ENCODE measurements around the gene CXCR3.

CXCR3 gene

DNA sequence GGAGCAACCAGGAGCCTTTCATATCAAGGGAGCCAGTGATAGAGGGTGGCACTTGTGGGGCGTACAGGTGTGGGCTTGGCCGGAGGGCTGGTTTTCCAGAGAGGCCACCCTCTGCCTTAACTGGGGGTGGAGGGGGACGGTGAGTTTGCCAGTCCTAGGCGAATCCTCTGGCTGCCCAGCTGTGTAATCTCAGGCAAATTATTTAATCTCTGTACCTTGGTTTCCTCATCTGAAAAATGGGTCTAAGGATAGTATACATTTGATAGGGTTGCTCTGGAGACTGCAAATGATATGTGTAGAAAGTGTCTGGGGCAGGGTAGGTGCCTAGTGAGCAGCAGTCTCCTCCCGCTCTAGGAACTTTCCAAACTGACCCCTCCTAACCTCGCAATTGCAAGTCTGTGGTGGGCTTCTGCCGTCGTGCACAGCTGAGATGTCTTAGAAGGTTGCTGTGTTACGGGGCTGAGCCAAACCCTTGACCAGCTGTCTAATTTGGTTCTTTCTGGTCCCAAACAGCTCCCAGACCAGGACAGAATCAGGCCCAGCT, 3.8 kb upstream of the CXCR3 start:
- no peak for TF ChIP-seq GATA3 (IDR thresholded peaks at IDR 0.05; ENCODE audit: low read depth, low read length)
- TF ChIP-seq GATA2 (IDR thresholded peaks at IDR 0.05; ENCODE audit: low read depth, low read length), result no peak

GRCh38 chrX:71621603-71622002, 3.3 kb upstream of the CXCR3 start:
- no peak for TF ChIP-seq GATA2 (IDR thresholded peaks at IDR 0.05; ENCODE audit: low read depth, low read length)
- TF ChIP-seq GATA3 (IDR thresholded peaks at IDR 0.05; ENCODE audit: low read depth, low read length), result no peak

- no peak for TF ChIP-seq GATA3 (IDR thresholded peaks at IDR 0.05; ENCODE audit: low read depth, low read length)
- no peak for TF ChIP-seq GATA2 (IDR thresholded peaks at IDR 0.05; ENCODE audit: low read depth, low read length)
These were observed 1.7 kb upstream of the CXCR3 start for GRCh38 chrX:71619986-71620385.

- no peak for TF ChIP-seq GATA3 (IDR thresholded peaks at IDR 0.05; ENCODE audit: low read depth, low read length)
- TF ChIP-seq GATA2 (IDR thresholded peaks at IDR 0.05; ENCODE audit: low read depth, low read length), result no peak
These were observed 882 bp upstream of the CXCR3 start for GRCh38 chrX:71619193-71619592.

DNA sequence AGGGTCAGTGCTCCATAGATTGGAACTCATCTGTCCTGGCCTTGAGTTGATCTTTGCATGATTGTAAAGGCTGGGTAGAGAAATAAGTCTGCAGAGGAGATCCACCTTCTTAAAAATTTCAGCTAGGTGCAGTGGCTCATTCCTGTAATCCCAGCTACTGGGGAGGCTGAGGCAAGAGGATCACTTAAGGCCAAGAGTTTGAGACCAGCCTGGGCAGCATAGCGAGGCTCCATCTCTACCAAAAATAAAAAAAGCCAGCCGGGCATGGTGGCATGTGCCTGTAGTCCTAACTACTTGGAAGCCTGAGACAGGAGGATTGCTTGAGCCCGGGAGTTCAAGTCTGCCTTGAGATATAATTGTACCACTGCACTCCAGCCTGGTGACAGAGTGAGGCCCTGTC, 476 bp upstream of the CXCR3 start:
- TF ChIP-seq GATA2 (IDR thresholded peaks at IDR 0.05; ENCODE audit: low read depth, low read length) (no peak), GATA3 (IDR thresholded peaks at IDR 0.05; ENCODE audit: low read depth, low read length) (no peak)

- TF ChIP-seq GATA2 (IDR thresholded peaks at IDR 0.05; ENCODE audit: low read depth, low read length) (no peak), GATA3 (IDR thresholded peaks at IDR 0.05; ENCODE audit: low read depth, low read length) (no peak)
These were observed 569 bp downstream of the CXCR3 start for GRCh38 chrX:71617742-71618141.

DNA sequence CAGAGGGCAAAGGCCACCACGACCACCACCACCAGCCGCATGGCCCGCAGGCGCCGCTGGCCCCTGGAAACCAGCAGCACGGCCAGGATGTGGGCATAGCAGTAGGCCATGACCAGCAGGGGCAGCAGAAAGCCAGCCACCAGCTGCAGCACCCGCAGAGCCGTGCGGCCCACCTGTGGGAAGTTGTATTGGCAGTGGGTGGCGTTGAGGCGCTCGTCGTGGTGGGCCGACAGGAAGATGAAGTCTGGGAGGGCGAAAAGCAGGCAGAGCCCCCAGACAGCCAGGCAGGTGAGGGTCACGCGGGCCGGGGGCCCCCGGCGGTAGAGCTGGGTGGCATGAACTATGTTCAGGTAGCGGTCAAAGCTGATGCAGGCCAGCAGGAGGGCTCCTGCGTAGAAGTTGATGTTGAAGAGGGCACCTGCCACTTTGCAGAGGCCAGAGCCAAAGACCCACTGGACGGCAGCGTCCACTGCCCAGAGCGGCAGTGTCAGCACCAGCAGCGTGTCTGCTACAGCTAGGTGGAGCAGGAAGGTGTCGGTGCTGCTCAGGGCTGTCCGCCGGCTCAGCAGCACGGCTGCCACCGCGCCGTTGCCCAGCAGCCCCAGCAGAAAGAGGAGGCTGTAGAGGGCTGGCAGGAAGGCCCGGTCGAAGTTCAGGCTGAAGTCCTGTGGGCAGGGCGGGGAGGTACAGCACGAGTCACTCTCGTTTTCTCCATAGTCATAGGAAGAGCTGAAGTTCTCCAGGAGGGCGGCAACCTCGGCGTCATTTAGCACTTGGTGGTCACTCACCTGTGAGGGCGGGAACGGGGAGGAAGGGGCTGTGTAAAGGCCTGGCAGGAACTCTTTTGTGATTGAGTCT, 1.4 kb downstream of the CXCR3 start:
- TF ChIP-seq GATA2 (IDR thresholded peaks at IDR 0.05; ENCODE audit: low read depth, low read length) (no peak), GATA3 (IDR thresholded peaks at IDR 0.05; ENCODE audit: low read depth, low read length) (no peak)

GRCh38 chrX:71615954-71616353, 2.4 kb downstream of the CXCR3 start:
- TF ChIP-seq GATA3 (IDR thresholded peaks at IDR 0.05; ENCODE audit: low read depth, low read length) (no peak), GATA2 (IDR thresholded peaks at IDR 0.05; ENCODE audit: low read depth, low read length) (no peak)

DNA sequence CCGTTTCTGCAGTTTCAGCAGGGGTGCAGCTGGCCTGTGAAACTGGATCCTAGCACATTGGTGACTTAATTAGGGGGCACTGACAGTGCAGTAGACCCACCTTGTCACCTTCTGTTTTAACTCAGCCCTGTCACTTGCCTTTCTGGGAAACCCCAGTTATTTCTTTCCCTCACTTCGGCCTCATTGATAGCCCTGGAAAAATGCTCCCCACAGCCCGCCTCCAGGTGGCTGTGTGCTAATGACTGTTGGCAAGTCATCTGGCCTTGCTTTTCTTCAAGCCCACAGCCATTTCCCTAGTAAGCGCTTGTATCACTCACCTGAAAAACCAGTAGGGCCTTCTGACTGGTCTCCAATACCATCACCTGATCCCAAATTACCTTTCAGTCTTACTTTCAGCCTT, 3.3 kb downstream of the CXCR3 start:
- TF ChIP-seq GATA2 (IDR thresholded peaks at IDR 0.05; ENCODE audit: low read depth, low read length) (no peak), GATA3 (IDR thresholded peaks at IDR 0.05; ENCODE audit: low read depth, low read length) (no peak)

- no peak for TF ChIP-seq GATA3 (IDR thresholded peaks at IDR 0.05; ENCODE audit: low read depth, low read length)
- TF ChIP-seq GATA2 (IDR thresholded peaks at IDR 0.05; ENCODE audit: low read depth, low read length), result no peak
These were observed 6.1 kb downstream of the CXCR3 start for GRCh38 chrX:71612256-71612655.

- TF ChIP-seq GATA3 (IDR thresholded peaks at IDR 0.05; ENCODE audit: low read depth, low read length) (no peak), GATA2 (IDR thresholded peaks at IDR 0.05; ENCODE audit: low read depth, low read length) (no peak)
These were observed 9.1 kb downstream of the CXCR3 start for GRCh38 chrX:71609095-71609750.

DNA sequence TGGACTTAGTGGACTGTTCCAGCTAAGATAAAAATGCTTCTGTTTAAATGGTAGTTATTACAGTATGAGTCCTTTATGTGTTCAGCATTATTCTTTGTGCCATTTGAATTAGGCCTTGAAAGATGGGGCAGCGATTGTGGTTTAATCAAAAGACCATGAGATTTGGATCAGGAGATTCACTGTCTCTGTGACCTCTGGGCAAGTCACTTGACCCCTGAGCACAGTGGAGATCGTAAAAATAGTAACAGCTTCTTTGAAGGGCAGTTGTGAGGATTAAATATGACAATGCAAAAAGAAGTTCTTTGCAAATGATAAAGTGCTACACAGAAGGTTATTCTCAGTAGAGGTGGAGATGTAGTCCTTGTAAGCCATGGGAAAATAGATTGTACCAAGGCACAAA, 10.8 kb downstream of the CXCR3 start:
- no peak for TF ChIP-seq GATA3 (IDR thresholded peaks at IDR 0.05; ENCODE audit: low read depth, low read length)
- TF ChIP-seq GATA2 (IDR thresholded peaks at IDR 0.05; ENCODE audit: low read depth, low read length), result no peak

- no peak for TF ChIP-seq GATA3 (IDR thresholded peaks at IDR 0.05; ENCODE audit: low read depth, low read length)
- TF ChIP-seq GATA2 (IDR thresholded peaks at IDR 0.05; ENCODE audit: low read depth, low read length), result no peak
These were observed 11.6 kb downstream of the CXCR3 start for GRCh38 chrX:71606536-71607216.

Measured in SH-SY5Y (cell line).